ENCODE results near the gene CASP7.

The CASP7 gene

DNA sequence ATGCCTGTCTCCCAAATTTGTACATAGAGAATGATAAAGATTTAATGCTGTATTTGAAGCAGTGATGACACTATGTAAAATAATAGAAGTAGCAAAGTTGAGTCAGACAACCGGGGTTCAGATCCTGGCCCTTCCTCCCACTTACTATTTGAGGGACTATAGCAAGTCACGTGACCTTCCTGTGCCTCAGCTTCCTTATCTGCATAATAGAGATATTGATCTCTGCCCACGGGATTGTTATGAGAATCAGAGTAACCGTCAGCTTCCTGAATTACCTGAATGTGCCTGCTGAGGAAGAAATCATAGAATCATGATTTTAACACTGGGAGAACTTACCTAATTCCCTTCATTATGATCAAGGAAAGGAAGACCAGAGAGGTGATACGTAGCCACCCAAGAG is 26.9 kb downstream of the CASP7 start:
- TF ChIP-seq, protein P1, sequence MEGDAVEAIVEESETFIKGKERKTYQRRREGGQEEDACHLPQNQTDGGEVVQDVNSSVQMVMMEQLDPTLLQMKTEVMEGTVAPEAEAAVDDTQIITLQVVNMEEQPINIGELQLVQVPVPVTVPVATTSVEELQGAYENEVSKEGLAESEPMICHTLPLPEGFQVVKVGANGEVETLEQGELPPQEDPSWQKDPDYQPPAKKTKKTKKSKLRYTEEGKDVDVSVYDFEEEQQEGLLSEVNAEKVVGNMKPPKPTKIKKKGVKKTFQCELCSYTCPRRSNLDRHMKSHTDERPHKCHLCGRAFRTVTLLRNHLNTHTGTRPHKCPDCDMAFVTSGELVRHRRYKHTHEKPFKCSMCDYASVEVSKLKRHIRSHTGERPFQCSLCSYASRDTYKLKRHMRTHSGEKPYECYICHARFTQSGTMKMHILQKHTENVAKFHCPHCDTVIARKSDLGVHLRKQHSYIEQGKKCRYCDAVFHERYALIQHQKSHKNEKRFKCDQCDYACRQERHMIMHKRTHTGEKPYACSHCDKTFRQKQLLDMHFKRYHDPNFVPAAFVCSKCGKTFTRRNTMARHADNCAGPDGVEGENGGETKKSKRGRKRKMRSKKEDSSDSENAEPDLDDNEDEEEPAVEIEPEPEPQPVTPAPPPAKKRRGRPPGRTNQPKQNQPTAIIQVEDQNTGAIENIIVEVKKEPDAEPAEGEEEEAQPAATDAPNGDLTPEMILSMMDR (IDR thresholded peaks at IDR 0.05) = no peak

DNA sequence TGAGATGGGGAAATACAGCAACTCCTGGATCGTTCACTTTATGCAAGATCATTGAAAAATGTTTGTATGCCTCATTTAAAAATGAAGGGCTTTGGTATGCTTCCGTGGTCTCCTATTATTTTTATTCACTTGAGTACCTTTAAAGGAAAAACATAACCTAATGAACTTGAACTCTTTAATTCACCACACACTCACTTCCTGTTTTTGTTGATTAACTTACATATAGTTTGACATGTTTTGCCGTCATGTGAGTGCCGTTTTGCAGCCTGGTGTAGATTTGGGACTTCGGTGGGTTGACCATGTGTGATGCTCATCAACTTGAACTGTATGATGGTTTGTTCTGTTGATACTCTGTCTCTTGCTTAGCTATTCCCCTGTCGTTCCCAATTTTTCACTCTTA is 28.9 kb downstream of the CASP7 start:
- TF ChIP-seq, protein P1 (IDR thresholded peaks at IDR 0.05) = no peak

DNA sequence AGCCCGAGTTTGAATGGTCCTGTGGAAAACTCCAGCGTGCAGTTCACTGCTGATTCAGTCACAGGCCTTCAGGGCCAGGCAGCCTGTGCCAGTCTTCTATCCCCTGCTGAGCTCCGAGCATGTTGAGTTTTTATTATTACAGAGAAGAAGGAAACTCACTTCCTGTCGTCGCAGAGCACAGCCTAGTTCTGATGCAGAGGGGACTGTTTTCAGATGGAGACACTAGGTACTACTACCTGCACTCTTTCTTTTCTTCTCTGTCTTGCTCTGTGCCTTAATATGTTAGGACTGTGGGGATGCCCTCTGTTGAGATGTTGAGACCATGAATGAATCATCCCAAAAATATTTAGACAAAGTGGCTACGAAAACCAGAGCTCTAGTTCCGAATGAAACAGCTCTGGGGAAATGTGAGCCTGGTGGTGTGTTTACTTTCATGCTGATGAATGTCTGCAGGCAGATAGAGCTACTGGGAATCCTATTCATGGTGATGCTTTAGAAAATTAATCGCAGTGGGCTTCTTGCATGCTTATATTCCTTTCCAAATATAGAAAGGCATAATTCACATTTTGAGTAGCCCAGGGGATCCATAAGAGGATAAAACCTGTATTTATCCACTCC is 29.6 kb downstream of the CASP7 start:
- TF ChIP-seq, protein P1 (IDR thresholded peaks at IDR 0.05) = no peak

DNA sequence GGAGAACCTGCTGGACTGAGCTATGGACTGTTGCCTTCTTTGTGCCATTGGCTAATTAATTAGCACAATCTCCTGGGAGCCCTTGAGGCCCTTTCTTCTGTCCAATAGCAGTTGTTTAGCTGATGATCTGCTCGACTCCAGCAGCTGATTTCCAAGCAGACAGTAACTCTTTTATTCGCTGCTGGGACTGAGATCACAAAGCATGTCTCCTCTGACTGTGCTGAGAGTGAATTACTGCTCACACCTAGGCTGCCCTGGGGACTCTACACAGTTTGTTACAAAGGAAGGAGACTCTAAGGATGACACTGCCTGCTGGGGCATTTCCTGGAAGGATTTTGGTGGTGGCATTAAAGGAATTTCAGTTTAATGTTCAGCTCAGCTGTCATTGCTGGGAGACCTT is 31.4 kb downstream of the CASP7 start:
- TF ChIP-seq, protein P1 (IDR thresholded peaks at IDR 0.05) = no peak

DNA sequence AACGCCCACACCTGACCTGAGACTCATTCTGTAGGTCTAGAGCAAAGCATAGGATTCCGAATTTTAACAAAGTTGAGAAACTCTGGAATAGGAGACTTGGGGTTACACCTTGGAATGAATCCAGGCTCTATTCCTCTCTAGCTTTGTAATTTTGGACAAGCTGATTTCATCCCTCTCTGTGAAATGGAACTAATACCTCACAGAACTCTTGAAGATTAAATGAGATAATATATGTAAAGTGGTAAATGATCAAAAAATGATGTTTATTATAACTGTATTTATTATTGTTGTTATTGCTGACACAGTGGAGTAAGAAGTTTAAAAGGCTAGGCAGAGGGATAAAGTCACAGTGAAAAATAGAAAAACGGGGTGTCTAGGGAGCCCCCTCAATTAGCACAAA is 32.3 kb downstream of the CASP7 start:
- TF ChIP-seq, protein P1 (IDR thresholded peaks at IDR 0.05) = no peak

DNA sequence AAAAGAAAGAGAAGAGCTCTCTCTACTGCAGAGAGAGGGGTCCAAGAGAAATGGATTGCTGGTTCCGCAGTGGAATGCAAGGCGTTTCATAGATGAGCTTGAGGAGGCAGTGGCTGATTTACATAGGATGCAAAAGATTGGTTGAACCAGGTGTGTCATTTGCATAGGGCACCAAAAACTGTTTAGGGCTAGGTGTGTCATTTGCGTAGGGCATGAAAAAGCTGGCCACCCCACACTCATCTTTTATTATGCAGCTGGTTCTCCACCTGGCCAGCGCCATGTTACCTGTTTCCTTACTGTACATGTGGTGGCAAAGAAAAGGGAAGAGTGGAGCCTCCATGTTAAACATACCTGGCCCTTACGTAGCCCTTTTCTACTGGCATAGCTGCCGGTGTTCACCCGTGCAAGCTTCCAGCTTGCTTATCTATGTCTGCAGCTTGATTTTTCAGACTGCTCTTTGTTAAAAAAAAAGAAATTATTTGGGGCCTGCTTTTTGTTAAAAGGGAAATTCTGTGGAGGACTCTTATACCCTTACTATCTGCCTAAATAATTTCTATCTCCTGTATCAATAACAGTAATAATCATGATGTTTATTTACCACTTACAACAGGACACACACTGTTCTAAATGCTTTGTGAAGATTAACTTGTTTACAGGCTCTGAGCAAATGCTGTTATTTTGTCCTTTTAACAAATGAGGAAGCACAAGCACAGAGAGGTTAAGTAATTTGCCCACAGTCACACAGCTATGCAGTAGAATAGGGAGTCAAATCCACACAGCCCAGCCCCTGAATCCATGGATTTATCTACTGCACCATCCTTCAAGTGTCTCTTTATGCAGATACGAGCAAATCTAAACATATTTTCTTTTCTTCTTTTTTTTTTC is 33.3 kb downstream of the CASP7 start:
- TF ChIP-seq, protein P1 (IDR thresholded peaks at IDR 0.05) = no peak

DNA sequence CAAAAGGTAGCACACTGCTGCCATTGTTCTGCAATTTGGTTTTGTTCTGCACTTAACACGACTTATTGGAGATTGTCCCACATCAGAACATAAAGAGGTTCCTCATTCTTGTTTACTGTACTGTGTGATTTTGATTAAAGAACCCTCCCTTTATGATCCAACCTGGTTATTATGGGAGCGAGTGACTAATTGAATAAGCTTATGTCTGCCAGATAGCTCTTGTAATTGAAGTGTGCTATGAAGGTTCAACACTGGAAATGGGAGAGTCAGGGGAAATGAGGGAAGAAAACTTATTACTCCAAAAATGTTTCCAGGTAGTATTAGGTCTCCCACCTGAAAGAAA is 33.9 kb downstream of the CASP7 start:
- TF ChIP-seq, protein P1 (IDR thresholded peaks at IDR 0.05) = no peak
